Activated naive CD8-positive, alpha-beta T cell treated with anti-CD3 and anti-CD28 coated beads, Interleukin-2, amount 50 U/mL, for 24 hours (primary cell): ENCODE results near the gene DNAJC17.

Source experiments
- ATAC-seq: fragments of 150-1000 bp; cut with Tn5 transposase; one replicate; pipeline ENCODE4 v1.10.0; 2021
- DNase-seq: peaks from one replicate; pipeline ENCODE4 v3.0.0; 2021
- H3K27ac Mint-ChIP-seq: one replicate; pipeline ENCODE4 v1.8.0; 2021; ENCODE audit warnings: mild to moderate bottlenecking, mixed read lengths
- H3K27me3 Mint-ChIP-seq: one replicate; pipeline ENCODE4 v1.8.0; 2021; ENCODE audit warnings: mixed read lengths
- H3K36me3 Mint-ChIP-seq: one replicate; pipeline ENCODE4 v1.8.0; 2021; ENCODE audit warnings: low read depth, mixed read lengths
- H3K4me1 Mint-ChIP-seq: one replicate; pipeline ENCODE4 v1.8.0; 2021; ENCODE audit warnings: mixed read lengths
- H3K4me3 Mint-ChIP-seq: one replicate; pipeline ENCODE4 v1.8.0; 2021; ENCODE audit warnings: mild to moderate bottlenecking, moderate library complexity, mixed read lengths
- H3K9me3 Mint-ChIP-seq: one replicate; pipeline ENCODE4 v1.8.0; 2021; ENCODE audit warnings: mixed read lengths

DNAJC17 gene

GRCh38 chr15:40770147-40770721 is 37.0 kb downstream of the DNAJC17 start:
- H3K4me3 Mint-ChIP-seq = peak overlapping the region; percentile 57
- DNase-seq = no peak
- peaks cover 38% of the 10 kb centered on the region for H3K4me1 Mint-ChIP-seq
- no peaks in the 10 kb centered on the region for H3K9me3 Mint-ChIP-seq
- H3K27me3 Mint-ChIP-seq = no peaks in the 10 kb centered on the region
- ATAC-seq = no peak
- H3K36me3 Mint-ChIP-seq = peaks cover 4% of the 10 kb centered on the region
- H3K27ac Mint-ChIP-seq = peak overlapping the region; percentile 91

GRCh38 chr15:40769274-40770146 is 37.8 kb downstream of the DNAJC17 start, which contains the start of gene C15orf62:
Gene C15orf62 (plus strand): TSS chr15:40769980. CDS start chr15:40770496, 516 bp downstream.
- DNase-seq (peak; percentile 76), ATAC-seq (peak; percentile 77)
- Mint-ChIP-seq H3K27me3 (no peaks in the 10 kb centered on the region), H3K9me3 (no peaks in the 10 kb centered on the region), H3K36me3 (peaks cover 2% of the 10 kb centered on the region), H3K4me1 (peaks cover 45% of the 10 kb centered on the region), H3K4me3 (peak within 1 kb of the TSS; percentile 57), H3K27ac (peak within 1 kb of the TSS; percentile 91)

GRCh38 chr15:40768521-40769273 is 38.6 kb downstream of the DNAJC17 start:
- Mint-ChIP-seq H3K27me3 (no peaks in the 10 kb centered on the region), H3K4me3 (peak overlapping the region; percentile 37), H3K4me1 (peaks cover 48% of the 10 kb centered on the region), H3K9me3 (no peaks in the 10 kb centered on the region), H3K36me3 (peaks cover 1% of the 10 kb centered on the region), H3K27ac (peak overlapping the region; percentile 91)
- DNase-seq = no peak
- ATAC-seq = no peak

DNA sequence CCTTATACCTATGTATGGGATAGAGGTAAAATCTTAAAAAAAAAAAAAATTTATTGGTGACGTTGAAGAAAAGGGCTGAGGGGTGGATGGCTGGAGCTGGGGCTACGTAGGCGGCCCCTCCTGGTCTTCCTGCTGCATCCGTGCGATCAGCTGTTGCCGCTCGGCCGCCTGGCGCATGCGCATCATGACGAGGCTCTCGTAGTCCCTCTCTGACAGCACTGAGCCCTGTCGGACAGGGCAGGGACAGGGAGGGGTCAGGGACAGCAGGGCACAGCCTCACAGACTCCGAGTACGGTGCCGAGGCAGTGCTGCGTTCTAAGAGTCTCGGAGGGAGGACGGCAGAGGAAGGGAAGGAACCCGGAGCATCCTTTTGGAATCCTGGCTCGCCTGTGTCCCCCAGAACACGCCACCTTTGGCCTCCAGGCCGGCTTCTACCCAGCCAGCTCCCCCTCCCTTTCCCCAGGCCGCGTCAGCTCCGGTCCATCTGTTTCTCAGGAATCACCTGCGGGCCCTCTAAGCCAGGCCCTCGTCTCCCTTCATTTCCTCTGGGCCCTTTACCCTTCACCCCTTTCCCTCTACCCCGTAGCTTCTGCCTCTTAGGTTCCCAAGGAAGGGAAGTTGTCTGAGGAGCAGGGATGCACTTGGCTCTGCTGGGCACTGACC is 39.3 kb downstream of the DNAJC17 start:
- Mint-ChIP-seq H3K9me3 (no peaks in the 10 kb centered on the region), H3K27ac (no peak overlapping the region), H3K27me3 (no peaks in the 10 kb centered on the region), H3K4me1 (peaks cover 55% of the 10 kb centered on the region), H3K36me3 (no peaks in the 10 kb centered on the region), H3K4me3 (no peak overlapping the region)
- DNase-seq (no peak), ATAC-seq (no peak)

GRCh38 chr15:40766906-40767837 is 40.1 kb downstream of the DNAJC17 start:
- no peaks in the 10 kb centered on the region for H3K27me3 Mint-ChIP-seq
- H3K4me1 Mint-ChIP-seq = peaks cover 60% of the 10 kb centered on the region
- no peaks in the 10 kb centered on the region for H3K9me3 Mint-ChIP-seq
- no peak for ATAC-seq
- no peak overlapping the region for H3K4me3 Mint-ChIP-seq
- DNase-seq = no peak
- H3K36me3 Mint-ChIP-seq = no peaks in the 10 kb centered on the region
- H3K27ac Mint-ChIP-seq = no peak overlapping the region

DNA sequence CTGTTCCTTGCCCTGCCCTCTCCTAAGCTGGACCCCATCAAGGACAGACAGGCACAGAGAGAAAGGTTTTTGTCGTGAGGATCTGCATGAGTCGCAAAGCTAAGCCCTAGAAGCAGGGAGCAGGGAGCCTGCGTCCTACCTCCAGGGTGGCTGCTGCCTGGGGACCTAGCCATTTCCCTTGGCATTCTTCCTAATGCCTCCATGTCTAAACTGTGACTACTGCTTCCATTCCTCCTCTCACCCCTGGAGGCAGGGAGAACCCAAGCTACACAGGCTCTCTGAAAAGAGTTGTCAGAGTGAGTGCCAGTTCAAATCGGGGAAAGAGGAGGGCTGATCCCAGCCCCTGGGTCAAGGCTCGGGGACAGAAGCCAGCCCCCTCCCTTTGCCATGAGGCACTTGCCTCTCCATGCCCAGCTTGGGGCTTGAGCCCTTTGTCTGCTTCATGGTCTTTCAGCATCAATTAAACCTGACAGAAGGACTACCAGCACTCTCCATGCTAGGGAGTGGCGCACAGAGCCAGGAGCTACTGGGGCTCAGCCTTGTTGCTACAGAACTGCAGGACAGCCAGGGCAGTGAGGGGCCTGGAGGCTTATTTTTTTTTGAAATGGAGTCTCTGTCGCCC is 41.0 kb downstream of the DNAJC17 start:
- Mint-ChIP-seq H3K9me3 (no peaks in the 10 kb centered on the region), H3K27me3 (no peaks in the 10 kb centered on the region), H3K4me3 (no peak overlapping the region), H3K4me1 (peaks cover 60% of the 10 kb centered on the region), H3K27ac (no peak overlapping the region), H3K36me3 (no peaks in the 10 kb centered on the region)
- no peak for DNase-seq
- no peak for ATAC-seq

DNA sequence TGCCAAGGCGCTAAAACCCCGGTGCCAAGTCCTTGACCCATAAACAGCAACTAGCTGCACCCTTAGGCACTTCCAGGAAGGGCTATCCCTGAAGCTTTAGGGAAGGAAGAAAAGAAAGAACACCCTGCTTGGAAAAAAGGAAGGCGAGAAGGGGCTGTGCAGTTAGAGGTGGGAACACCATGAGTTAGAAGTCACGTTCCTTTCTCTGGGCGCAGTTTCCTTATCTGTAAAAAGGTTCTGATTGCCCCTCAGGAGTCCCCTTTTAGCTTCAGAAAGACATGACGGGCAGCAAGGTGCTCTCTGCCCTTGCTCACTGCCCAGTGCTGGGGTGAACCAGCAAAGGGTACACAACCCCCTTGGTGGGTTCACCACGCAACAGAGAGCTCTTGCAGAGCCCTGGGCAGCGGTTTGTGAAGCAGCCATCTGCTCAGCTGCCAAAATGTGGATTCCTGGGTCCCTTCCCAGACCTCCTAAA is 42.6 kb downstream of the DNAJC17 start:
- Mint-ChIP-seq H3K4me3 (peak overlapping the region; percentile 66), H3K27ac (no peak overlapping the region), H3K9me3 (no peaks in the 10 kb centered on the region), H3K36me3 (no peaks in the 10 kb centered on the region), H3K27me3 (no peaks in the 10 kb centered on the region), H3K4me1 (peaks cover 49% of the 10 kb centered on the region)
- ATAC-seq = no peak
- no peak for DNase-seq

GRCh38 chr15:40763801-40764628 is 43.3 kb downstream of the DNAJC17 start, which contains the start of gene GCHFR:
Gene GCHFR (plus strand): TSS chr15:40764068. CDS start chr15:40764181, 113 bp downstream.
- Mint-ChIP-seq H3K4me3 (peak within 1 kb of the TSS; percentile 66), H3K4me1 (peaks cover 43% of the 10 kb centered on the region), H3K36me3 (no peaks in the 10 kb centered on the region), H3K27me3 (no peaks in the 10 kb centered on the region), H3K27ac (peak within 1 kb of the TSS; percentile 77), H3K9me3 (no peaks in the 10 kb centered on the region)
- peak; percentile 78 for DNase-seq
- ATAC-seq = peak; percentile 50

- Mint-ChIP-seq H3K27ac (peak overlapping the region; percentile 77), H3K4me1 (peaks cover 34% of the 10 kb centered on the region), H3K4me3 (peak overlapping the region; percentile 66), H3K36me3 (no peaks in the 10 kb centered on the region), H3K27me3 (no peaks in the 10 kb centered on the region), H3K9me3 (no peaks in the 10 kb centered on the region)
- ATAC-seq (no peak), DNase-seq (peak; percentile 55)
These were observed 44.1 kb downstream of the DNAJC17 start for GRCh38 chr15:40762919-40763800.

GRCh38 chr15:40759961-40760360 is 47.3 kb downstream of the DNAJC17 start:
- ATAC-seq (no peak), DNase-seq (no peak)
- H3K27me3 Mint-ChIP-seq = no peaks in the 10 kb centered on the region
- H3K4me3 Mint-ChIP-seq = no peak overlapping the region
- H3K9me3 Mint-ChIP-seq = no peaks in the 10 kb centered on the region
- H3K4me1 Mint-ChIP-seq = peaks cover 29% of the 10 kb centered on the region
- no peaks in the 10 kb centered on the region for H3K36me3 Mint-ChIP-seq
- no peak overlapping the region for H3K27ac Mint-ChIP-seq

DNA sequence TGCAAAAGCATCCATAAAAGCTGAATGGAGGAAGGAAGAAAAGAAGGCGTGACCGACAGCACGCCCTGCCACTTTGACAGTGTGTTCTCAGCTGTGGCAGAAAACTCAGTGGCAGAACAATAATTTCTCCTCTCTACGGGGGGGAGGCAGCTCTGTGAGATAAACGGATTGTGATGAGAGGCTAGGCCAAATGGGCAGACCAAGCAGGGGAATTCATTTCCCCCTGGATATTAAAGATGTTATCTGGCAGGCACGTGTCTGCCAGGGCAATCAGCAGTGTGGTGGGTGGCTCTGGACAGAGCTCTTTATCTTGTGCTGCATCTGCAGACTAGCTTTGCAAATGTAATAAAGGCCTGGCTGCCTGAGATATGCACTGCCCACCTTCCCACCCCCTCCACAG is 50.3 kb downstream of the DNAJC17 start:
- DNase-seq (no peak), ATAC-seq (no peak)
- Mint-ChIP-seq H3K9me3 (no peaks in the 10 kb centered on the region), H3K36me3 (peaks cover 6% of the 10 kb centered on the region), H3K27ac (peak overlapping the region; percentile 61), H3K4me3 (no peak overlapping the region), H3K4me1 (peaks cover 31% of the 10 kb centered on the region), H3K27me3 (no peaks in the 10 kb centered on the region)
